HEK293 (cell line): ENCODE data around the gene CEP55.

ENCODE experiments used
- BCL11B ChIP-seq: fragments of 450-650 bp; formaldehyde crosslinking; IDR thresholded peaks from 2 replicates; pipeline ENCODE4 v1.5.1; 2016; ENCODE audit warnings: low read depth, missing biosample characterization, missing genetic modification characterization
- GFI1B ChIP-seq: fragments of 450-650 bp; formaldehyde crosslinking; IDR thresholded peaks from 2 replicates; pipeline ENCODE4 v1.5.1; 2016; ENCODE audit warnings: missing biosample characterization, missing genetic modification characterization
- KLF16 ChIP-seq: fragments of 450-650 bp; formaldehyde crosslinking; IDR thresholded peaks from 2 replicates; pipeline ENCODE4 v1.5.1; 2017; ENCODE audit warnings: missing biosample characterization, missing genetic modification characterization
- KLF9 ChIP-seq: fragments of 450-650 bp; formaldehyde crosslinking; IDR thresholded peaks from 2 replicates; pipeline ENCODE4 v1.5.1; 2016; ENCODE audit warnings: missing biosample characterization, missing genetic modification characterization, low read depth
- REPIN1 ChIP-seq: fragments of 450-650 bp; formaldehyde crosslinking; IDR thresholded peaks from 2 replicates; pipeline ENCODE4 v1.5.1; 2017; ENCODE audit warnings: missing biosample characterization, missing genetic modification characterization, low read depth
- SETDB1 ChIP-seq: IDR thresholded peaks from one replicate; pipeline ENCODE4 v1.6.1; 2017; ENCODE audit warnings: mild to moderate bottlenecking, low read length, moderate library complexity, mixed read lengths; ENCODE audit not compliant: insufficient read length
- SP3 ChIP-seq: fragments of 450-650 bp; formaldehyde crosslinking; IDR thresholded peaks from 2 replicates; pipeline ENCODE4 v1.5.1; 2016; ENCODE audit warnings: missing biosample characterization, missing genetic modification characterization
- ZBTB1 ChIP-seq: fragments of 450-650 bp; formaldehyde crosslinking; IDR thresholded peaks from 2 replicates; pipeline ENCODE4 v1.5.1; 2016; ENCODE audit warnings: missing biosample characterization, missing genetic modification characterization
- ZBTB20 ChIP-seq: fragments of 450-650 bp; formaldehyde crosslinking; IDR thresholded peaks from 2 replicates; pipeline ENCODE4 v1.5.1; 2016; ENCODE audit warnings: missing biosample characterization, missing genetic modification characterization
- ZIC2 ChIP-seq: fragments of 450-650 bp; formaldehyde crosslinking; IDR thresholded peaks from 2 replicates; pipeline ENCODE4 v1.5.1; 2016; ENCODE audit warnings: missing biosample characterization, missing genetic modification characterization
- ZNF114 ChIP-seq: fragments of 450-650 bp; formaldehyde crosslinking; IDR thresholded peaks from 2 replicates; pipeline ENCODE4 v1.5.0; 2017; ENCODE audit warnings: missing biosample characterization, missing genetic modification characterization
- ZNF138 ChIP-seq: fragments of 450-650 bp; formaldehyde crosslinking; IDR thresholded peaks from 2 replicates; pipeline ENCODE4 v1.5.1; 2016; ENCODE audit warnings: missing biosample characterization, missing genetic modification characterization, borderline replicate concordance
- ZNF184 ChIP-seq: fragments of 450-650 bp; IDR thresholded peaks from 2 replicates; pipeline ENCODE4 v1.5.1; 2018; ENCODE audit warnings: missing biosample characterization, mild to moderate bottlenecking, missing genetic modification characterization
- ZNF202 ChIP-seq: fragments of 450-650 bp; formaldehyde crosslinking; IDR thresholded peaks from 2 replicates; pipeline ENCODE4 v1.5.1; 2016; ENCODE audit warnings: missing biosample characterization, missing genetic modification characterization, borderline replicate concordance
- ZNF221 ChIP-seq: fragments of 450-650 bp; formaldehyde crosslinking; IDR thresholded peaks from 2 replicates; pipeline ENCODE4 v1.5.1; 2017; ENCODE audit warnings: missing biosample characterization, missing genetic modification characterization, borderline replicate concordance
- ZNF311 ChIP-seq: fragments of 450-650 bp; formaldehyde crosslinking; IDR thresholded peaks from 2 replicates; pipeline ENCODE4 v1.5.1; 2017; ENCODE audit warnings: missing biosample characterization, missing genetic modification characterization, borderline replicate concordance
- ZNF391 ChIP-seq: fragments of 450-650 bp; formaldehyde crosslinking; IDR thresholded peaks from 2 replicates; pipeline ENCODE4 v1.5.1; 2016; ENCODE audit warnings: low read depth, missing biosample characterization, missing genetic modification characterization, borderline replicate concordance
- ZNF433 ChIP-seq: fragments of 450-650 bp; formaldehyde crosslinking; IDR thresholded peaks from 2 replicates; pipeline ENCODE4 v1.5.1; 2016; ENCODE audit warnings: missing biosample characterization, missing genetic modification characterization, low read depth
- ZNF521 ChIP-seq: fragments of 450-650 bp; formaldehyde crosslinking; IDR thresholded peaks from 2 replicates; pipeline ENCODE4 v1.5.1; 2017; ENCODE audit warnings: missing biosample characterization, mild to moderate bottlenecking, missing genetic modification characterization
- ZNF548 ChIP-seq: fragments of 450-650 bp; formaldehyde crosslinking; IDR thresholded peaks from 2 replicates; pipeline ENCODE4 v1.5.1; 2016; ENCODE audit warnings: missing biosample characterization, missing genetic modification characterization
- ZNF549 ChIP-seq: fragments of 450-650 bp; IDR thresholded peaks from 2 replicates; pipeline ENCODE4 v1.5.1; 2018; ENCODE audit warnings: missing biosample characterization, missing genetic modification characterization, mild to moderate bottlenecking, inconsistent platforms, moderate library complexity
- ZNF600 ChIP-seq: fragments of 450-650 bp; formaldehyde crosslinking; IDR thresholded peaks from 2 replicates; pipeline ENCODE4 v1.5.1; 2016; ENCODE audit warnings: missing biosample characterization, missing genetic modification characterization
- ZNF768 ChIP-seq: fragments of 450-650 bp; formaldehyde crosslinking; IDR thresholded peaks from 2 replicates; pipeline ENCODE4 v1.5.1; 2018; ENCODE audit warnings: missing biosample characterization, mild to moderate bottlenecking, missing genetic modification characterization
- ZSCAN30 ChIP-seq: fragments of 450-650 bp; IDR thresholded peaks from 2 replicates; pipeline ENCODE4 v1.5.1; 2018; ENCODE audit warnings: missing biosample characterization, mild to moderate bottlenecking, missing genetic modification characterization, moderate library complexity
- TF ChIP-seq, protein P1 (sequence below): fragments of 450-650 bp; formaldehyde crosslinking; IDR thresholded peaks from 2 replicates; pipeline ENCODE4 v1.5.1; 2016; ENCODE audit warnings: missing biosample characterization, missing genetic modification characterization
- TF ChIP-seq, protein P2 (sequence below): fragments of 450-650 bp; formaldehyde crosslinking; IDR thresholded peaks from 2 replicates; pipeline ENCODE4 v1.5.1; 2017; ENCODE audit warnings: missing biosample characterization, missing genetic modification characterization
- TF ChIP-seq, protein P3 (sequence below): fragments of 450-650 bp; formaldehyde crosslinking; IDR thresholded peaks from 2 replicates; pipeline ENCODE4 v1.5.1; 2017; ENCODE audit warnings: missing biosample characterization, mild to moderate bottlenecking, missing genetic modification characterization, moderate library complexity
- TF ChIP-seq, protein P4 (sequence below): fragments of 450-650 bp; formaldehyde crosslinking; IDR thresholded peaks from 2 replicates; pipeline ENCODE4 v1.5.1; 2017; ENCODE audit warnings: missing biosample characterization, missing genetic modification characterization
- TF ChIP-seq, protein P5 (sequence below): fragments of 450-650 bp; formaldehyde crosslinking; IDR thresholded peaks from 2 replicates; pipeline ENCODE4 v1.5.1; 2017; ENCODE audit warnings: missing biosample characterization, missing genetic modification characterization
- TF ChIP-seq, protein P6 (sequence below): fragments of 450-650 bp; formaldehyde crosslinking; IDR thresholded peaks from 2 replicates; pipeline ENCODE4 v1.5.0; 2017; ENCODE audit warnings: missing biosample characterization, missing genetic modification characterization, borderline replicate concordance

The CEP55 gene

DNA sequence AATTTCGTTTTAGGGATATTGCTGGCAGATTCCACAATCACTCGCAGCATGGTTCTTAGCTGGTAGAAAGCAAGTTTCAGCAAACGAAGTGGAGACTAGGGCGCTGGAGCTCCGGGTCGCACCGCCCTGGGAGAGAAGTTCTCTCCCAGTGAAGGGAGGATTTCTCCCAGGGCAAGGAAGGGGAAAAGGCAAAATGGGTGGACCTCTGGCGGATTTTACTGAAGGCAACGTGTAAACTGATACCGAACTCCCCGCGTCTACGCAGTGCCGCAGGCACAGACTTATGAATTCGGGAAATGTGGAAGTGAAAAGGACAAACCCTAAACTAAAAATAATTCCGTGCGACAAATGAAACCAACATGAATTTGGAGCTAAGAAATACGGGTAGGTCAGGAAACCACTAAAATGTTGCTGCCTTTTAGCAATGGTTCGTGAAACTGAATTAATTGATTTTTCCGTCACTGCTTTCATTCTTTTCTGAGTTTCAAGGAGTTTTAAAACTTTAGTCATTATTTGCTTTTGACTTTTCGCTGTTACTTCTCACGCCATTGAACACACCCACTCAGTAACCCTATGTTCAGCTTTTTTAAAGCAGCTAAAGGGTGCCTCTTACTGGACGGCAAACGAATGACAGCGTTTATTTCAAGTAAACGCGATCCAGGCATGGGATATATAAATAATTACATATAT, 14.1 kb upstream of the CEP55 start, which contains the start of gene MYOF (continued):
- TF ChIP-seq GFI1B (tag by site-specific recombination) (no peak), ZNF521 (tag by site-specific recombination) (no peak), ZNF768 (no peak), ZNF184 (tag by site-specific recombination) (no peak), ZNF138 (tag by site-specific recombination) (no peak), SETDB1 (no peak), ZNF548 (tag by site-specific recombination) (no peak), ZNF391 (tag by site-specific recombination) (no peak), ZIC2 (tag by site-specific recombination) (no peak), SP3 (tag by site-specific recombination) (peak; percentile 22; the same call in 1 of the 2 replicates), KLF16 (tag by site-specific recombination) (0 out of 2 replicates have a peak, but pooled peaks have one; percentile 41), KLF9 (tag by site-specific recombination) (peak; percentile 90), BCL11B (tag by site-specific recombination) (no peak), ZNF311 (tag by site-specific recombination) (no peak), ZBTB20 (peak; percentile 60; the same call in 1 of the 2 replicates), ZNF600 (tag by site-specific recombination) (0 out of 2 replicates have a peak, but pooled peaks have one; percentile 11), ZNF221 (tag by site-specific recombination) (no peak), ZNF202 (tag by site-specific recombination) (no peak), ZSCAN30 (tag by site-specific recombination) (peak; percentile 90), REPIN1 (tag by site-specific recombination) (no peak), ZNF549 (tag by site-specific recombination) (no peak), ZNF114 (no peak), ZNF433 (tag by site-specific recombination) (no peak), ZBTB1 (no peak)
- TF ChIP-seq, protein P1, sequence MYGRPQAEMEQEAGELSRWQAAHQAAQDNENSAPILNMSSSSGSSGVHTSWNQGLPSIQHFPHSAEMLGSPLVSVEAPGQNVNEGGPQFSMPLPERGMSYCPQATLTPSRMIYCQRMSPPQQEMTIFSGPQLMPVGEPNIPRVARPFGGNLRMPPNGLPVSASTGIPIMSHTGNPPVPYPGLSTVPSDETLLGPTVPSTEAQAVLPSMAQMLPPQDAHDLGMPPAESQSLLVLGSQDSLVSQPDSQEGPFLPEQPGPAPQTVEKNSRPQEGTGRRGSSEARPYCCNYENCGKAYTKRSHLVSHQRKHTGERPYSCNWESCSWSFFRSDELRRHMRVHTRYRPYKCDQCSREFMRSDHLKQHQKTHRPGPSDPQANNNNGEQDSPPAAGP (tag by site-specific recombination) = 0 out of 2 replicates have a peak, but pooled peaks have one; percentile 26
- TF ChIP-seq, protein P2, sequence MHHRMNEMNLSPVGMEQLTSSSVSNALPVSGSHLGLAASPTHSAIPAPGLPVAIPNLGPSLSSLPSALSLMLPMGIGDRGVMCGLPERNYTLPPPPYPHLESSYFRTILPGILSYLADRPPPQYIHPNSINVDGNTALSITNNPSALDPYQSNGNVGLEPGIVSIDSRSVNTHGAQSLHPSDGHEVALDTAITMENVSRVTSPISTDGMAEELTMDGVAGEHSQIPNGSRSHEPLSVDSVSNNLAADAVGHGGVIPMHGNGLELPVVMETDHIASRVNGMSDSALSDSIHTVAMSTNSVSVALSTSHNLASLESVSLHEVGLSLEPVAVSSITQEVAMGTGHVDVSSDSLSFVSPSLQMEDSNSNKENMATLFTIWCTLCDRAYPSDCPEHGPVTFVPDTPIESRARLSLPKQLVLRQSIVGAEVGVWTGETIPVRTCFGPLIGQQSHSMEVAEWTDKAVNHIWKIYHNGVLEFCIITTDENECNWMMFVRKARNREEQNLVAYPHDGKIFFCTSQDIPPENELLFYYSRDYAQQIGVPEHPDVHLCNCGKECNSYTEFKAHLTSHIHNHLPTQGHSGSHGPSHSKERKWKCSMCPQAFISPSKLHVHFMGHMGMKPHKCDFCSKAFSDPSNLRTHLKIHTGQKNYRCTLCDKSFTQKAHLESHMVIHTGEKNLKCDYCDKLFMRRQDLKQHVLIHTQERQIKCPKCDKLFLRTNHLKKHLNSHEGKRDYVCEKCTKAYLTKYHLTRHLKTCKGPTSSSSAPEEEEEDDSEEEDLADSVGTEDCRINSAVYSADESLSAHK (tag by site-specific recombination) = peak; percentile 6; the same call in 1 of the 2 replicates
- TF ChIP-seq, protein P3, sequence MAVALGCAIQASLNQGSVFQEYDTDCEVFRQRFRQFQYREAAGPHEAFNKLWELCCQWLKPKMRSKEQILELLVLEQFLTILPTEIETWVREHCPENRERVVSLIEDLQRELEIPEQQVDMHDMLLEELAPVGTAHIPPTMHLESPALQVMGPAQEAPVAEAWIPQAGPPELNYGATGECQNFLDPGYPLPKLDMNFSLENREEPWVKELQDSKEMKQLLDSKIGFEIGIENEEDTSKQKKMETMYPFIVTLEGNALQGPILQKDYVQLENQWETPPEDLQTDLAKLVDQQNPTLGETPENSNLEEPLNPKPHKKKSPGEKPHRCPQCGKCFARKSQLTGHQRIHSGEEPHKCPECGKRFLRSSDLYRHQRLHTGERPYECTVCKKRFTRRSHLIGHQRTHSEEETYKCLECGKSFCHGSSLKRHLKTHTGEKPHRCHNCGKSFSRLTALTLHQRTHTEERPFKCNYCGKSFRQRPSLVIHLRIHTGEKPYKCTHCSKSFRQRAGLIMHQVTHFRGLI (tag by site-specific recombination) = no peak
- TF ChIP-seq, protein P4, sequence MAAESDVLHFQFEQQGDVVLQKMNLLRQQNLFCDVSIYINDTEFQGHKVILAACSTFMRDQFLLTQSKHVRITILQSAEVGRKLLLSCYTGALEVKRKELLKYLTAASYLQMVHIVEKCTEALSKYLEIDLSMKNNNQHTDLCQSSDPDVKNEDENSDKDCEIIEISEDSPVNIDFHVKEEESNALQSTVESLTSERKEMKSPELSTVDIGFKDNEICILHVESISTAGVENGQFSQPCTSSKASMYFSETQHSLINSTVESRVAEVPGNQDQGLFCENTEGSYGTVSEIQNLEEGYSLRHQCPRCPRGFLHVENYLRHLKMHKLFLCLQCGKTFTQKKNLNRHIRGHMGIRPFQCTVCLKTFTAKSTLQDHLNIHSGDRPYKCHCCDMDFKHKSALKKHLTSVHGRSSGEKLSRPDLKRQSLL (tag by site-specific recombination) = peak; percentile 44; the same call in 1 of the 2 replicates
- TF ChIP-seq, protein P5, sequence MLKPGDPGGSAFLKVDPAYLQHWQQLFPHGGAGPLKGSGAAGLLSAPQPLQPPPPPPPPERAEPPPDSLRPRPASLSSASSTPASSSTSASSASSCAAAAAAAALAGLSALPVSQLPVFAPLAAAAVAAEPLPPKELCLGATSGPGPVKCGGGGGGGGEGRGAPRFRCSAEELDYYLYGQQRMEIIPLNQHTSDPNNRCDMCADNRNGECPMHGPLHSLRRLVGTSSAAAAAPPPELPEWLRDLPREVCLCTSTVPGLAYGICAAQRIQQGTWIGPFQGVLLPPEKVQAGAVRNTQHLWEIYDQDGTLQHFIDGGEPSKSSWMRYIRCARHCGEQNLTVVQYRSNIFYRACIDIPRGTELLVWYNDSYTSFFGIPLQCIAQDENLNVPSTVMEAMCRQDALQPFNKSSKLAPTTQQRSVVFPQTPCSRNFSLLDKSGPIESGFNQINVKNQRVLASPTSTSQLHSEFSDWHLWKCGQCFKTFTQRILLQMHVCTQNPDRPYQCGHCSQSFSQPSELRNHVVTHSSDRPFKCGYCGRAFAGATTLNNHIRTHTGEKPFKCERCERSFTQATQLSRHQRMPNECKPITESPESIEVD (tag by site-specific recombination) = peak; percentile 85
- TF ChIP-seq, protein P6, sequence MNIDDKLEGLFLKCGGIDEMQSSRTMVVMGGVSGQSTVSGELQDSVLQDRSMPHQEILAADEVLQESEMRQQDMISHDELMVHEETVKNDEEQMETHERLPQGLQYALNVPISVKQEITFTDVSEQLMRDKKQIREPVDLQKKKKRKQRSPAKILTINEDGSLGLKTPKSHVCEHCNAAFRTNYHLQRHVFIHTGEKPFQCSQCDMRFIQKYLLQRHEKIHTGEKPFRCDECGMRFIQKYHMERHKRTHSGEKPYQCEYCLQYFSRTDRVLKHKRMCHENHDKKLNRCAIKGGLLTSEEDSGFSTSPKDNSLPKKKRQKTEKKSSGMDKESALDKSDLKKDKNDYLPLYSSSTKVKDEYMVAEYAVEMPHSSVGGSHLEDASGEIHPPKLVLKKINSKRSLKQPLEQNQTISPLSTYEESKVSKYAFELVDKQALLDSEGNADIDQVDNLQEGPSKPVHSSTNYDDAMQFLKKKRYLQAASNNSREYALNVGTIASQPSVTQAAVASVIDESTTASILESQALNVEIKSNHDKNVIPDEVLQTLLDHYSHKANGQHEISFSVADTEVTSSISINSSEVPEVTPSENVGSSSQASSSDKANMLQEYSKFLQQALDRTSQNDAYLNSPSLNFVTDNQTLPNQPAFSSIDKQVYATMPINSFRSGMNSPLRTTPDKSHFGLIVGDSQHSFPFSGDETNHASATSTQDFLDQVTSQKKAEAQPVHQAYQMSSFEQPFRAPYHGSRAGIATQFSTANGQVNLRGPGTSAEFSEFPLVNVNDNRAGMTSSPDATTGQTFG (tag by site-specific recombination) = no peak
